ENCODE results near the gene MBOAT2.
"Not testable (repeated sequence)": the region's sequence is repeated elsewhere in the genome, so short reads cannot be mapped to it uniquely, and the experiment has no call there.

MBOAT2 gene

DNA sequence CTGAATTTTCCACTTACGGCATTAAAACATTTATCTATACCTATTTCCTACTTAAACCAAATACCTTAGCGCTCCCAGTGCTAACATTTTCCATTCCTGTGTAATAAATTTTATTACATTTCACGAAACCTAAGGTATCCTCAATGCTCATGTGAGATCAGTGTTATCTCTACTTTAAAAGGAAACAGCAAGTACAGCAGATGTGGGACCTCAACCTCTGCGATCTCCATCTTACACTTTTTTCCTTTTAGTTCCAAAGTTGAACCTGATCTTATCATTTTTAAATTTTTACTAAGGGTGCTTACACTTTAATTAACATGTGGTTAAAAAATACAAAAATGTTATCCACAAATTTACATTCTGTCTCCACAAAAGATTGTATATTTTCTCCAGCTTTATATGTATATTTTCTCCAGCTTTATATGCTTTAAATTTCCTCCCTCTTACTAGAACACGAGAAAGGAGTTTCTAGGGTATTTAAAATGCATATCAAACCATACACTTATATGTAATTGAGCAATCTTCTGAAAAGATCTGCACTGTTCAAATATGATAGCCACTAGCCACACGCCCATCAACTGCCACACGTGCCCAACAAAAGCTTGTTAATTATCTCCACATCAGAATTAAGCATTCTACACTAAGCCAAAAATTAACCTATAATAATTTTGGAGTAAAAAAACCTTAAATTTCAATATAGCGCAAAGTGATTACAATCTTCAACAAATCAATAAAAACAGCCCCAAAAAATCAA, 38.1 kb downstream of the MBOAT2 start:
- DNase-seq (ENCODE audit: insufficient read length, low spot score) (no peak), FAIRE-seq (no peak)

DNA sequence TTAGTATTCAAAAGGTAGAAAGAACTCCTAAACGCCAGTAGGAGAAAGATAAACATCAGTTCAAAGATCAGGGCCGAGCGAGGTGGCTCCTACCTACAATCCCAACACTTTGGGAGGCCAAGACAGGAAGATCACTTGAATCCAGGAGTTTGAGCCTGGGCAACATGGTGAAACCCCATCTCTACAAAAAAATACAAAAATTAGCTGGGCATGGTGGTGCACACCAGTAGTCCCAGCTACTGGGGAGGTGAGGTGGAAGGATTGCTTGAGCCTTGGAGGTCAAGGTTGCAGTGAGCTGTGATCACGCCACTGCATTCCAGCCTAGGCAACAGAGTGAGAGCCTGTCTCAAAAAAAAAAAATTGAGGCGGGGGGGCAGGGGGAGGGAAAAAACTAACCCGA, 40.6 kb downstream of the MBOAT2 start:
- DNase-seq (ENCODE audit: insufficient read length, low spot score) (no peak), FAIRE-seq (no peak)

DNA sequence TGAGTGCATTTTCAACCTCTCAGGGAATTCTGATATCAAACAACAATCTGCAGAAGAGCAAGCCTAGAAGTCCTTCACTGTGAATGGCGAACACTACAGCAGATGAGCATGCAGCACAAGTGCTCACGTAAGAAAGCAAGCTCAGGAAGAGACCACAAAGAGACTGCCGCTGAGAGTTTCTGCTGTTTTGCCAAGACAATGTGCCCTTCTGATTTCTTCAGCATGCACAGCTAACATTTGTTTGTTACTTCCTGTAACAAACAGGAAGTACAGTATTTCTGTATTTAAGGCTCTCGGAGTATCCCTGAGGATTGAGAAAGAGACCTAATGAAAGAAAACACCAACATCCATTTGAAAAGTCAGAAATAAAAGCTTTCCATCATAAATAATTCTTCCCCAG, 45.9 kb downstream of the MBOAT2 start:
- FAIRE-seq (no peak), DNase-seq (ENCODE audit: insufficient read length, low spot score) (no peak)

DNA sequence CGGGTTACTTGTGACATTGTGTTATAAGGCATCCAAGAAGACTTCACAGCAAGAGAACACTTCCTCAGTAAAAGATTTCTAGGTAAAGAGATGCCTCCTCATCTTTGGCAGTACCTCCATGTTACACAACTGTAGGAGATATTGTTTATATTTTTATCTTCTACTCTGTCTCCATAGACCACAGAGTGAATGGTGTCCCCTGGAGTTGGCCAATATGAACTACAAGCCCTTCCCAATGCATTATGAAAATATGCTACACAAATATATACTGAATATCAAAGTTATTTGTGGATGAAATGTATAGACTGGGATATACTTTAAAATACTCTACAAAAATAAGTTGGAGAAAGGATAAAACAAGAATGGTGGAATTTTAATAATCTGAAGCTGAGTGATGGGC, 46.7 kb downstream of the MBOAT2 start:
- FAIRE-seq (no peak), DNase-seq (ENCODE audit: insufficient read length, low spot score) (no peak)

DNA sequence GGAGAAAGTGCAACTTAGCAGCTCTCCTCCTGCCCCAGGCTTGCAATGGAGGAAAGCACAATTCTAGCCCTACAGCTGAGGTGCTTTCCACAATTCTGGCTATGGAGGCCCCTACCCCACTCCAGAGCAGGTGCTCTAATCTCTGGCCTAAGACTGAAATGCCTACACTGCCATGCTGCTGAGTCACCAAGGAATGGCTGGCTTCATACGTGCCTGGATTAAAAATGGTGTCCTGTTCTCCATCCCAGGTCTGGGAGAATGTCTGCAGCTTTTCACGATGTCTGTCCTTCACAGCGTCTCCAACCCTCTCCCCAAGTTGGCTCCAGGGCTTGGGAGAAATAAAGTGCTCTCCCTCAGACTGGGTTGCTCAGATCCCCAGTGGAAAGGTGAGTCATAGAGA, 48.5 kb downstream of the MBOAT2 start:
- FAIRE-seq (no peak), DNase-seq (ENCODE audit: insufficient read length, low spot score) (no peak)

DNA sequence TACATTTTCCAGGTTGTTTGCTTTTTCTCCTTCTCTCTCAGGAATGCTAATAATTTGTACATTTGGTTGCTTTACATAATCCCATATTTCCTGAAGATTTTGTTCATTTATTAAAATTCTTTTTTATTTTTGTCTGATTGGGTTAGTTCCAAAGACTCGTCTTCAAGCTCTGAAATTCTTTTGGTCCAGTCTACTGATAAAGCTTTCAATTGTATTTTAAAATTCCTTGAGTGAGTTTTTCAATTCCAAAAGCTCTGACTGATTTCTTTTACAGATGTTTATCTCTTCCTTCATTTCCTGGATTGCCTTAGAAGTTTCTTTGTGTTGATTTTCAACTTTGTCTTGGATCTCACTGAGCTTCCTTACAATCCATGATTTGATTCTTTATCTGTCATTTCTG, 50.0 kb downstream of the MBOAT2 start:
- FAIRE-seq (no peak), DNase-seq (ENCODE audit: insufficient read length, low spot score) (no peak)

DNA sequence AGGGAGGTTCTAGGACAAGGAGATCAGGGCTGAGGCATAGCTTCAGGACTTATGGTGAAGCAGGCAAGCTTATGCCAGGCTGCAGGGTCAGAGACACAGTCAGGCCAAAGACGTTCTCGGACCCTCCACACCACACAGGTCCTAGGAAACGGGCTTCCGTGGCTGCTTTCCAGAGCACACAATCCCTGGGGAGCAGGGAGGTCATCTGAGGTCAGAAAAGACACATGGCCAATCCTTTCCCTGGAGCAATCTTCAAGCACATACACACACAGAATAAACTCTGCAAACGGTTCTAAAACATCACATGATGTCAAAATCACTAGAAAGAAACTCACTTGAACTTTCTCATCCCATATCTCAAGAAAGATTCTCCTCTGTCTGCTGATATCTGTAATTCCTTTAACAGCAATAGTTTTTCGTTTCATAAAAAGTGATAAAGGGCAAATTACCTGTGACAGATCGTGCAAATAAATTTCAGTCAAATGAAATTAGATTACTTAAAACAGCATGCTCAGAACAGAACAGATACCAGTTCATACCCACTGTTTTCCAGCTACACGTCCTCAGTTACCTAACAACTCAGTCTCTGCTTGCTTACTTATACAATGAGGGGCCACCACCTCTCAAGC, 63.9 kb downstream of the MBOAT2 start:
- no peak for FAIRE-seq
- DNase-seq (ENCODE audit: insufficient read length, low spot score) = no peak

DNA sequence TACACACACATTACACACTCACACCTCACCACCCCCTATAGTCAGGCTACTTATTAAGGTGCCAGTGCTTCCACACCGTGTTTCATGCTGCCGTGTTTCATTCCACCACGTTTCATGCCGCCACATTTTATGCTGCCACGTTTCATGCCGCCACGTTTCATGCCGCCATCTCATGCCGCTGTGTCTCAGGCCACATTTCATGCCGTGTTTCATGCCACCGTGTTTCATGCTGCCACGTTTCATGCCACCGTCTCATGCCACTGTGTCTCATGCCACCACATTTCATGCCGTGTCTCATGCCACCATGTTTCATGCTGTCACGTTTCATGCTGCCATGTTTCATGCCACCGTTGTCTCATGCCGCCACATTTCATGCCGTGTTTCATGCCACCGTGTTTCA, 65.1 kb downstream of the MBOAT2 start:
- FAIRE-seq (no peak), DNase-seq (ENCODE audit: insufficient read length, low spot score) (no peak)

DNA sequence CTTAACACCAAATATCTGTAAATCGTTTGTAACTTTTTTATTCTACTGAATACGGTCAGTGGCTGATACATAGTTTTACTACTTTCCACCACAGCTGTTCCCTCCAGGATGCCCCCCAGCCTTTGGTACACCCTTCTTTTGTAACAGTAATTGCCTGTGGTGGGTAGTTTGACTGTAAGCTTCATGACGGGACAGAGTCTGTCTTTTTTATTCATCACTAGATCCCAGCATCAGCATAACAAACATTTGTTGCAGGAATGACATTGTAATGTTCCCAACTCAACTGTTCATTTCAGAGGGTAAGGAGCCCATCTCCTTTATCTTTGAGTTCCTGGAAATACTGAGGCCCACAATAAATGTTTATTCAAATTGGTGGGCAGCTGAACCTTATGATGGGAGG, 67.5 kb downstream of the MBOAT2 start:
- DNase-seq (ENCODE audit: insufficient read length, low spot score) = no peak
- FAIRE-seq = no peak

DNA sequence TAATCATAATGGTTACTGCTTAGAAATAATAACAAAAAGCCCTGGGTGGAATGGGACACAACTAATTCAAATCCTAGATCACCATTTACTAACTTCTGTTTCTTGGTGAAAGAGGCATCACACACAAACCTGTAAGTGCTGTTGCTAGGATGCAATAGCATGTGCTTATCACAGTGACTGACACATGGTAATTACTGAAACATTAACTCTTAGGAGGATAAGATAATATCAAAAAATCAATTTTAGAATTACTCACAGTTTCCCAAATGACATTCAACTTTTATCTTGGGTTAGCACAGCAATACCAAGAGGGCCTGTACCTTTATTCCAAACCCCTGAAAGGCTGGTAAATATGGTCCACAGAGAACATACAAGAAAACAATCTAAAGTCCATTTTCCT, 69.1 kb downstream of the MBOAT2 start:
- FAIRE-seq (no peak), DNase-seq (ENCODE audit: insufficient read length, low spot score) (no peak)

DNA sequence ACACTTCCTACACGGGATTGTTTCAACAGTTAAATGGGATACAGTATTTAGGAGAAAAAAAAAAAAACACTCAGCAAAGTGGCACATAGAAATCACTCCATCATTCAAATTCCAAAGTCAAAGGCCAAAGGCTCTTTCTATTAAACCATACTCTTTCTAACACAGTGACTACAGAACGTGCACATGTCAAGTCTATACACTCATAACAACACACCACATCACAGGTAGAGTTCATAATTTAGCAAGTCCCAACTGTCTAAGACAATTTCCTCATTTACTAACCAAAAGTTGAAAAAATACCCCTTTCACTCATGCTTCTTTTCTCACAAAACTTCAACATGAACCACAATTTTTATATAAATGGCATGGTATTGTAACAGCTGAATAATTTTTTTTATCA, 70.8 kb downstream of the MBOAT2 start:
- DNase-seq (ENCODE audit: insufficient read length, low spot score) = no peak
- FAIRE-seq = no peak

DNA sequence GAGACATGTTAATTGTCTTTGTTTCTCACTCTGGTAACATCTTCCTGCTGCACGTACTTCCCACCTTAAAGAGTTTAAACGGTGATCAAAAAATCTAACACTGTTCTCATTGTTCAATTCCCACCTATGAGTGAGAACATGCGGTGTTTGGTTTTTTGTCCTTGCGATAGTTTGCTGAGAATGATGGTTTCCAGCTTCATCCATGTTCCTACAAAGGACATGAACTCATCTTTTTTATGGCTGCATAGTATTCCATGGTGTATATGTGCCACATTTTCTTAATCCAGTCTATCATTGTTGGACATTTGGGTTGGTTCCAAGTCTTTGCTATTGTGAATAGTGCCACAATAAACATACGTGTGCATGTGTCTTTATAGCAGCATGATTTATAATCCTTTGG, 73.3 kb downstream of the MBOAT2 start:
- not testable (repeated sequence) for DNase-seq (ENCODE audit: insufficient read length, low spot score); FAIRE-seq

DNA sequence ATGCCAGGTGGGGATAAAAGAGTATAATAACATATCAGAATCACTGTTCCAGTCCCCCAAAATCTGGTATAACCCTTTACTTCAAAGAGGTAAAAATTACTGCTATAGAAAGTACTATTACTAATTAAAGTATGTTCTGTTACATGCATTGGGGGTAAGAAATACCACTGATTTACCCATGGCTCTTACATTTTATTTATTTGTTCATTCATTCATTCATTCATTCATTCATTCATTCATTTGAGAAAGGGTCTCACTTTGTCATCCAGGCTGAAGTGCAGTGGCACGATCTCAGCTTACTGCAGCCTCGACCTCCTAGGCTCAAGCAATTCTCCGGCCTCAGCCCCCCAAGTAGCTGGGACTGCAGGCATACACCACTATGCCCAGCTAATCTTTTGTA, 74.4 kb downstream of the MBOAT2 start:
- no peak for DNase-seq (ENCODE audit: insufficient read length, low spot score)
- no peak for FAIRE-seq

DNA sequence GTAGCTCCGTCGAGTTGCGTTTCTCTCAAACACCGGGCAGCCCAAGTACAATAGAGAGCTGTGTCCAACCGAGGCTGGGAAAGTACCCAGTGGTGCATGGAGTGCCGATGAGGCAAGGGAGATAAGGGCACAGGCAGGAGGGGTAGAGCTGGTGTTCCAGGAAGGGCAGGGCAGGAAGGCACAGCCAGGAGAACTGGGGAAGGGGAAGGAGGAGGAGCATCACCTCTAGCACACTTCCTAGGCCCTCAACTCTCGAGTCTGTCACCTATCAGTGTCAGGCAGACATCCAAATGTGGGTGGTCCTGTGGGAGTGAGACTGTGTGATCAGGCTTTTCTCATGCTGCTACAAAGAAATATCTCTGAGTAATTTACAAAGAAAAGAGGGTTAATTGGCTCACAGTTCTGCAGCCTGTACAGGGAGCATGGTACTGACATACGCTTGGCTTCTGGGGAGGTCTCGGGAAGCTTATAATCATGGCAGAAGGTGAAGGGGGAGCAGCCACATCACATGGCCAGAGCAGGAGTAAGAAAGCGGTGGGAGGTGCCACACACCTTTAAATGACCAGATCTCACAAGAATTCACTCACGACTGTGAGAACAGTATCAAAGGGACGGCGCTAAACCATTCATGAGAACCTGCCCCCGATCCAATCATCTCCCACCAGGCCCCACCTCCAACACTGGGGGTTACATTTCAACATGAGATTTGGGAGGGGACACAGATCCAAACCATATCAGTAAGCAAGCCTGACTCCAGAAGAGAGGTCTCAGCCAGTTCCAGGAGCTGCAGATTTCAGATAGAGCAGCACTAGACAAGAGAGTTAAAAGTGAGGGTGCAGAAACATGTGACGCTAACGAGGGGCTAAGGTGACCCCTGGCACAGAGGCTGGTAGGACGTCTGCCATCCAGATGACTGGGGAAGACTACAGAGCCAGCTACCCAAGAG, 75.7 kb downstream of the MBOAT2 start:
- DNase-seq (ENCODE audit: insufficient read length, low spot score) (no peak), FAIRE-seq (no peak)

DNA sequence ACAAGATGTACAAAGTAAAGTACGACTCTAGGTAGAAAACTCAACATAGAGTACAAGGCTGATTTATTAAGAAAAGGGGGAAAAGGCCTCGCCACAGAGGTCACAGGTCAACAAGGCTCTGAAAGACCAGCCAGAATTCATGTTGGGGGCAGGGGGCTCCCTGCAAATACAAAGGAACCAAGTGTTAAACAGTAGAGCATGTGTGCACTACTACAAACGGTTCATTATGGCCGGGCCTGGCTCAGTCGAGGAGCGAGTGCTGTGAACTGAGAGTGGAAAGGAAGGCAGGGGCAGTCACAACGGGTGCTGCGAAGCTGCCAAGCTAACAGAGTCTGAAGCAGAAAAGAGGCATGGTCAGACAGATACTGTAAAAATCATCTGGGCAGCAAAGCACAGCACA, 77.1 kb downstream of the MBOAT2 start:
- FAIRE-seq (no peak), DNase-seq (ENCODE audit: insufficient read length, low spot score) (no peak)

DNA sequence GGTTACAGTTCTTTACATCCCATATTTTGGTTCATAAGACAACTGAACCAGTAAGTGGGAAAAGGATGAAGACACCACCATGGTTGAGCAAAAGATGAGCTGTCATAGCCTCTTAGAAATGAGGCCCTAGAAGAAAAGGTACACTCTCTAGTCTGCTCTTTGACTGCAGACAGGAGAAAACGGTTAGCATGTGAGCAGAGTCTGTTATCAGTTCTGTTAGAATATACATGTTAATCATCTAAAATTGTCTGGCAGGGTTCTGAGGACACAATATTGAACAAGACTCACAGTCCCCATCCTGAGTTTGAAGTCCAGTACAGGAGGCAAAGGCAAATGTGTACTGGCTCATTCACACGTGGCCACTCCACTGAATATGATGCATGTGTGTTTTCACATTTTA, 78.1 kb downstream of the MBOAT2 start:
- FAIRE-seq (no peak), DNase-seq (ENCODE audit: insufficient read length, low spot score) (no peak)

DNA sequence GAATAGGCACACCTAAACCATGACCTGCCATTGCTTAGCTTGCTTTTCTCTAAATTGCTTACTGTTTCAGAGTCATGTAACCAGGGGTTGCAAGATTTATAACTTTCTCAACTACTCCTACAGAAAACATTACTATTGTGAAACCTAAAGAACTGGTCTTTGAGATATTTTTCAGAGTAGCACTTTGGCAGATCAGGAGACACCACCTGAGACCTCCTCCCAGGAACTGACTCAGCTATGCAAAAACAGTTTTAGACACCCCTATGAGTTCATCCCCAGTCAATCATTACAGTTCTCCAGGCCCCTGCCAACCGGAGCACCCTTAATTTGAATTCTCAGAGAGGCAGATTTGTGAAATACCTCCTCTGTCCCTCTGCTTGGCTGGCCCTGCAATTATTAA, 80.3 kb downstream of the MBOAT2 start:
- DNase-seq (ENCODE audit: insufficient read length, low spot score) = no peak
- no peak for FAIRE-seq

DNA sequence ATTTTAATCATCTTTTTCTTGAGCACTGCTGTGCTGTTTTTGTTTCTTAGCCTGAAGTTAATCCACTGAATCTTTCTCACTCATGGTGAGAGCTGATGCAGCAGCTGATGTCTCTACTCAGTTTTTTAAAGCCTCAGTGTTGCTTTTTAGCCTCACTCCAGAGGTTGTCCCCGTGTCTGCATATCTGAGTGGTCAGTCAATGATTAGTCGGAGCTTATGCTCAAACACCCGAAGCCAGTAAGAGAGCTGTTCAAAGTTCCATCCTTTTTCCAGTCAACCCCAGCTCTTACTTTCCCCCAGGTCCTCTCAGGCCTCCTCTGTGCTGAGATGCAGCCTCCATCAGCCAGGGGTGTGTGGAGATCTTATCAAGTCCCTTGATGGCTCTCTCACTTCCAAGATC, 81.1 kb downstream of the MBOAT2 start:
- no peak for FAIRE-seq
- no peak for DNase-seq (ENCODE audit: insufficient read length, low spot score)

DNA sequence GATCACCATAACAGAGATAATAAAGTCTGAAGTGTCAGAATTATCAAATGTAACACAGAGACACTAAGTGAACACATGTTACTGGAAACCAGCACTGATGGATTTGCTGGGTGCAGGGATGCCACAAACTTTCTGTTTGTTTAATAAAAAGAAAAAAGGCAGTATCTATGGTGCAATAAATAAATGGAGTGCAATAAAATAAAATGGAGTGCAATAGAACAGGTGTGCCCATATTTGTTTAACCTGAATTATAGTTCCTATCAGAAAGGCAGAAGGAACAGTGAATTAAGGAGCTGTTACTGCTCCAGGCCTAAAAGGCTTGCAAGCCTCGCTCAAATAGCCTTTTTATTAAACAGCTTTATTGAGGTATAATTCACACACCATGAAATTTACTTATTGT, 85.1 kb downstream of the MBOAT2 start:
- FAIRE-seq = no peak
- DNase-seq (ENCODE audit: insufficient read length, low spot score) = no peak

DNA sequence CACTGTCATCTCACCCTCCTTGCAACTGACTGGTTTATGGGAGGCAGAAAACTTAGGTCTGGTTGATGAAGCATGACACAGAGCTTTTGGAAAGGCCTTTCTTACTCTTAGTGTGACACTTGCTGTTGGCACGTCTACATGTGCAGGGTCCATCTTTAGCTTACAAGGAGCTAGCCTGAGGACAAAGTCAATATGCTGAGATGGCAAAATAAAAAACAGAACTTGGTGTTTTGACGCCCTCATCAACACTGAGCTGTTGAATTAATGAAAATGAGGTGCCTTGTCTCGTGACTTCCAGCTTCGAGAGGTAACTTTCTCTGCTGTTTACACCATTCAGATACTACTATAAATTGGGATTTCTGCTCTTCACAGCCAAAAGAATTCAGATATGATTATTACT, 87.5 kb downstream of the MBOAT2 start:
- FAIRE-seq (no peak), DNase-seq (ENCODE audit: insufficient read length, low spot score) (no peak)

DNA sequence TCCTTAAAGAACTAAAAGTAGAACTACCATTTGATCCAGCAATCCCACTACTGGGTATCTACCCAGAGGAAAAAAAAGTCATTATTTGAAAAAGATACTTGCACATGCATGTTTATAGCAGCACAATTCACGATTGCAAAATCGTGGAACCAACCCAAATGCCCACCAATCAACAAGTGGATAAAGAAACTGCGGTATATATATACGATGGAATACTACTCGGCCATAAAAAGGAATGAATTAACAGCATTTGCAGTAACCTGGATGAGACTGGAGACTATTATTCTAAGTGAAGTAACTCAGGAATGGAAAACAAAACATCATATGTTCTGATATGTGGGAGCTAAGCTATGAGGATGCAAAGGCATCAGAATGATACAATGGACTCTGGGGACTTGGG, 89.7 kb downstream of the MBOAT2 start:
- DNase-seq (ENCODE audit: insufficient read length, low spot score); FAIRE-seq: not testable (repeated sequence)

Data from GM19239 (cell line).